G401.6 (cell line): Measurements from ENCODE around the gene PRAMEF7.
"Not testable (repeated sequence)": the region's sequence is repeated elsewhere in the genome, so short reads cannot be mapped to it uniquely, and the experiment has no call there.

Experiments used
- FAIRE-seq: peaks from 2 replicates; lab custom pipeline; 2012; peaks lifted over from hg19 to GRCh38; lab: Jason Lieb, UNC

The PRAMEF7 gene

DNA sequence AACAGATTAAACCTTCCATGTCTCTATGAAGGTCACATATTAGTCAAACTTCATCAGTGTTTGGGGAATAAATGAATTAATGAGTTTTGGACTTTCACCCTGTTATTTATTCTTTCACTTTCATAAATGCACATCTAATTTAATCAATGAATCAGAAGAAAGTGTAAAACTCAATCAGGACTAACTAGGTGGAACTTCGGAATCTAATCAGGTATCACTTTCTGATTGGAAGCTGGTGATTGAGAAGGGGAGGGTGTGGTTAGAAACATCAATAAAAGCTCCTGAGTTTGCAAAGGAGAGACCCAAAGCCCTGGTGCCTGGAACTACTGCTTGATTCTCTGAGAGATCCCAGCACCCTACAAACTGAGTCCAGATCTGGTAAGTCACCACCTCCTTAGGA lies at the start of gene PRAMEF7:
Gene PRAMEF7, plus strand, starts transcription at position 301 of the 400 bp plus-strand sequence. CDS start 1,083 bp downstream, outside the sequence.
- not testable (repeated sequence) for FAIRE-seq

DNA sequence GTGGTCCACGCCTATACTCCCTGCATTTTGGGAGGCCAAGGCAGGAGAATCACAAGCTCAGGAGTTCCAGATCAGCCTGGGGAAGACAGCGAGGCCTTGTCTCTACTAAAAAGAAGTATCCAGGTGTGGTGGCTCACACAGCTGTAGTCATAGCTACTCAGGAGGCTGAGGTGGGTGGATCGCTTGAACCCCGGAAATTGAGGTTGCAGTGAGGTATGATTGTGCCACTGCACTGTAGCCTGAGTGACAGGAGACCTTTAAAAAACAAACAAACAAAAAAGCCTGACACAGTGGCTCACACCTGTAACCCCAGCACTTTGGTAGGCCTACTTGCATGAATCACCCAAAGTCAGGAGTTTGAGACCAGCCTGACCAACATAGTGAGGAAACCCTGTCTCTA lies 38.0 kb upstream of the PRAMEF7 start:
- not testable (repeated sequence) for FAIRE-seq

DNA sequence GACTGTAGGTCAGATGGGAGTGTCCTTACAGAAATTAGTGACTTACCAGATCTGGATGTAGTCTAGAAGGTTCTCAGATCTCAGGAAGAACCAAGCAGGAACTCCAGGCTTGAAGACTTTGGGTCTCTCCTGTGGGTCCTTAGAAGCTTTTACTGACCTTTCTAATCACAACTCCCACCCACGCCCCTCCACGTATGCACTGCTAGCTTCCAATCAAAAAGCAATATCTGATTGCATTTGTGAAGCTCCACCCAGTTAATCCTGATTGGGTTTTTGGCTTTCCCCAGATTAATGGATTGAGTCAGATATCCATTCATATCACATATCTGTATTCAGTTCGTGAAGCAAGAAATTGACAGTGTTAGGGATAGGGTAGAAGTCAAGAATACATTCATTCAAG lies 30.3 kb upstream of the PRAMEF7 start, which contains the start of gene PRAMEF4:
Gene PRAMEF4, minus strand, starts transcription at position 101 of the 400 bp plus-strand sequence. CDS start 2,807 bp downstream, outside the sequence.
- not testable (repeated sequence) for FAIRE-seq

DNA sequence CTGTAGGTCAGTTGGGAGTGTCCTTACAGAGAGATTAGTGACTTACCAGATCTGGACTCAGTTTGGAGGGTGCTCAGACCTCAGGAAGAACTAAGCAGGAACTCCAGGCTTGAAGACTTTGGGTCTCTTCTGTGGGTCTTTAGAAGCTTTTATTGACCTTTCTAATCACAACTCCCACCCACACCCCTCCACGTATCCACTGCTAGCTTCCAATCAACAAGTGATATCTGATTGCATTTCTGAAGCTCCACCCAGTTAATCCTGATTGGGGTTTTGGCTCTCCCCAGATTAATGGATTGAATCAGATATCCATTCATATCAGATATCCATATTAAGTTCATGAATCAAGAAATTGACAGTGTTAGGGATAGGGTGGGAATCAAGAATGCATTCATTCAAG lies 18.2 kb upstream of the PRAMEF7 start, which contains the start of gene PRAMEF10:
Gene PRAMEF10, minus strand, starts transcription at position 101 of the 400 bp plus-strand sequence. CDS start 2,423 bp downstream, outside the sequence.
- not testable (repeated sequence) for FAIRE-seq

DNA sequence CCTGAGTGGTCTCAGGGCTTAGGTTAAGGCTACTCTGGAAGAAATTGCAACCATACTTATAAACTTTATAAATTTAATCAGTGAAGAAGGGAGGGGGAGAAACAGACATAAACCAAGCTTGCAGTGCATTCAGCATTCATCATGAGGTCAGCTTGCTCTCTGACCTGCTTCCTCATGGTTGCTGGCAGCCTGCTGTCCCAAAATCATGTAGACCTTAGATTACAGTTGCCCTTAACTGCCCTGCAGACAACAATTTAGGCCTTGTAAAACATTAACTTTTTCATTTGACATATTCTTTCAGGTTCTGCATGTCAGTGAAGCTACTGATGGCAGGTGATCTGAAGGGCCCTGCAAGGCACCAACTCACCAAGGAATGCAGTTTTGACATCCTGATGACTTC lies 17.2 kb upstream of the PRAMEF7 start:
- not testable (repeated sequence) for FAIRE-seq

DNA sequence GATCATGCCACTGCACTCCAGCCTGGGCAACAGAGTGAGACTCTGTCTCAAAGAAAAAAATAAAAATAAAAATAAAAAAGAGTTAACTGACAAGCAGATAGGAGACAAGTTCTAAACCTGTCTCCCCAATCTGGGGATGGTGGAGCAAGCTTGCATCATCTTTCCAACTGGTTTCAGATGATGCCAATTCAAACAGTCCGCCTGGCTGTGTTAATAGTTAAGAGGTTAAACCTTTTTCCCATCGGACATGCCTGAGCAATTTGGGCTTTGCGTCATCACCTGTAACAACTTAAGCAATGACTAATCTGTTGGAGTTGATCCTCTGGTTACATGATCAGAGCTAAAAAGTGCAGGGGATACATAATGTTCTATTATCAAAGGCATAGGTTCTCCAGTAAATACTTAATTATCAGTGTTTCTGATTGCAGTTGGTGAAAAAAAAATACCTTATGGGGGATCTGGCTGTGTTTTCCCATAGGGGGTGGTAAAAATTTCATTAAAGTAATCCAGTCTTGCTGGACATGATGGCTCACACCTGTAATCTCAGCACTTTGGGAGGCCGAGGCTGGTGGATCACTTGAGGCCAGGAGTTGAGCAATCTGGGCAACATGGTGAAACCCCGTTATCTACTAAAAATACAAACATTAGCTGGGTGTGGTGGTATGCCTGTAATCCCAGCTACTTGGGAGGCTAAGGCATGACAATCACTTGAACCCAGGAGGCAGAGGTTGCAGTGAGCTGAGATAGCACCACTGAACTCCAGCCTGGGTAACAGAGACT lies 12.4 kb upstream of the PRAMEF7 start:
- FAIRE-seq, result not testable (repeated sequence)

DNA sequence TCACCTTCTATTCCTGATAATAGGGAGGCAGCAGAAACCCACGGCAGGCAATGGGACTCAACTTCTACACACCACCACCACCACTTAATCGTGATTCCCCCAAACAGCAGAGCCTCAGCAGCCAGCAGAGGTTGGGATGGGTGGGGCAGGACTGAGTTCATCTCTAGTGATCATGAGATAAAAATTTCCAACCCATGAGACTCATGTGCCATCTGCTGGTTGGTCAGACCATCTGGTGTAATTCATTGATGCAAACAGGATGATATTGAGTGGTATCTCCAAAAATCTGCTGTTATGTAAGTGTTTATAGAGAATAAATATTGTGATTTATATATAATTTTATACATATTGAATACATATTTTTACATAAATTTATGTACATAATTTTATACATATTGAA lies 5.3 kb downstream of the PRAMEF7 start:
- peak; percentile 58 for FAIRE-seq

DNA sequence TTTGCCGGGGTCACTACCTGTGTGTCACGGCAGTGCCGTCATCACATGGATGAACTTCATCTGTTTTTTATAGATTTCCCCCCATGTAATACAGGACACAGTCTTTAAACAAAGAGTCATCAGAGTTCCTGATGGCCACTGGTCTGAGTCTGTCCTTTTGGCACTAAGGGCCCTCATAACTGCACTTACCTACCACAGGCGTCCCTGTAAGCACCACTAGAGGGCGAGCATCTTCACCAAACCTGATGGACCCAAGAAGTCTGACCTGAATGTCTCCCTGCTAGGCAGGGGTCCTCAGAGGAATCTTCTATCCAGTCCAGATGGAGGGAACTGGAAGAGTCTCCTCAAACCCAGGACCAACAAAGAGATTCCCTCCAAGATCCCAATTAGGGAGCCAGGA lies 8.0 kb downstream of the PRAMEF7 start:
- FAIRE-seq, result not testable (repeated sequence)

DNA sequence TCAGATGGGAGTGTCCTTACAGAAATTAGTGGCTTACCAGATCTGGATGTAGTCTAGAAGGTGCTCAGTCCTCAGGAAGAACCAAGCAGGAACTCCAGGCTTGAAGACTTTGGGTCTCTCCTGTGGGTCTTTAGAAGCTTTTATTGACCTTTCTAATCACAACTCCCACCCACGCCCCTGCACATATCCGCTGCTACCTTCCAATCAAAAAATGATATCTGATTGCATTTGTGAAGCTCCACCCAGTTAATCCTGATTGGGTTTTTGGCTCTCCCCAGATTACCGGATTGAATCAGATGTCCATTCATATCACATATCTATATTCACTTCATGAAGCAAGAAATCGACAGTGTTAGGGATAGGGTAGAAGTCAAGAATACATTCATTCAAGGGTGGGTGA lies 31.1 kb downstream of the PRAMEF7 start, which contains the start of gene PRAMEF6:
Gene PRAMEF6, minus strand, starts transcription at position 101 of the 400 bp plus-strand sequence. CDS start 5,062 bp downstream, outside the sequence.
- FAIRE-seq, result not testable (repeated sequence)
